NCI-H146 (cell line): Measurements from ENCODE around the gene DCLK2.

Source experiments
- DNase-seq: peaks from one replicate; lab custom pipeline; 2025; lab: John Stamatoyannopoulos, UW

Gene DCLK2

DNA sequence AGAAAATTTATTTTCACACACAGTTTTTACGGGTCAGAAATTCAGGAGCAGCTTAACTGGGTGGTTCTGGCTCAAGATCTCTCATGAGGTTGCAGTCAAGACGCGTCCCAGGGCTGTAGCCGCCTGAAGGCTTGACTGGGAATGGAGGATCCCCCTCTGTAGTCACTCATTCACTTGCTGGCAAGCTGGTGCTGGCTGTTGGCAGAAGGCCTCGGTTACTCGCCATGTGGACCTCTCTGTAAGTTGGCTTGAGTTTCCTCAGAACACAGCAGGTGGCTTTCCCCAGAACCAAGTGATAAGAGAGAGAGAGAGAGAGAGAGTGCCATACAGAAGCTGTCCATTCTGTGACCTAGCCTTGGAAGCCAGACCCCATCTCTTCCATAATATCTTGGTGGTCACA, 132.8 kb downstream of the DCLK2 start:
- DNase-seq: no peak

DNA sequence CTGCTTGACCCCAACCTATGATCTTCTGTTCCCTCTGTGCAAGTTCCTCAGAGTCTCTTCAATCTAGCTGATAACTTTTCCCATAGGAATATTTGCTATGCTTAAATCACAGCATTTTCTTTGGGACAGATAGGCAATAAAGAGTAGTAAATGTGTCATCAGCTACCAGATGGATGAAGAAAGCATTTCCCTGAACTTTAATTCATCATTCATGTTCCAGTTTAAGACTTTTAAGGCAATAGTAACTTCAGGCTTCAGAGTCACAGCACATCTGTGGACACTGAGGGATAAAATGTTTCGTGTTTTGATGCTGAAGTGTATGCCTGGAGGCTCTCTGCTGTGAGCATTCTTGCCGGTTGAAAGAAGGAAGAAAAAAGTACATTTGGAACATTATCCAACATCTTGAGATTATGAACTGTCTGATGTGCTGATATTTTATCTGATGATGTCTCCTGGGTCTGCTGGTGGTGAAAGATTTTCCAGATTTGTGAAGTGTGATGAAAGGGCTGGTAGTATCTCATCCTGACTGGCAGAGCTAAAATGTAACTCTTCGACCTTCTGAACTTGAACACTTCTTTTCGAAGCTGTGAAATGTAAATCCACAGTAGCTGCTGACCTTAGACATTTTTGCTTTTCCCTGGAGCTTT, 133.7 kb downstream of the DCLK2 start:
- DNase-seq: no peak

DNA sequence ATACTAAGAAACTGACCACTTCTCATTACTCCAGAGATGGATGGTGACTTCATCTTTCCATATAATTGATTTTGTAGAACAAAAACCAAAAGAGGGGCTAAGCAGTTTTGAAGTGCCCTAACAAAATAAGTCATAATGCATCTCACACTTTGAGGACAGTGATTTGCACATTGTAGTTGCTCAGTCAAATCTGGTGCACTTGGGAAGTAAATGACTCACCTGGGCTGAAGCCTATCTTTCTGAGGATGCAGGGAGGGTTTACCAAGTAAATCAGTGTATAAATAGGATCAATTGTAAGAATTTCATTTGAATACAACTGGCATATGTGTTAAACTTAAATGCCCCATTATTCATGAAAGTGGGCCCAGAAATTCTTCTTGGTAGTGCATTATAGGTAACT, 134.2 kb downstream of the DCLK2 start:
- no peak for DNase-seq

DNA sequence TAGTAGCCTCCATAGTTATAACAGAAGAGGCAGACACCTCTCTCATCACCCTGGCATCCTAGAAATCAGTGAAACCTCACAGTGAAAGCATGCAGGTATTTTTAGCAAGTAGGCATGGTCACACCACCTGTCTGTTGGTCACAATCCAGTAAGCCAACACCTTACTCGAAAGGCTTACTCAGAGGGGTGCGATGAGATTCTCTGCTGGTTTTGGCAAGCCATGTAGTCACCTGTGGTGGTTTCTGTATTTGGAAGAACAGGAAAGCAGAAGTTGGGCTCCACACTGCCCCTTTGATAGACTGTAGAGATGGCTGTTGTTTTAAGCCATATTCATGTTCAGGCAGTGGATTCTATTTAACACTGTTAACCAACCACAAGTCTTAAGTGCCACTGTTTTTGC, 134.7 kb downstream of the DCLK2 start:
- DNase-seq: no peak

DNA sequence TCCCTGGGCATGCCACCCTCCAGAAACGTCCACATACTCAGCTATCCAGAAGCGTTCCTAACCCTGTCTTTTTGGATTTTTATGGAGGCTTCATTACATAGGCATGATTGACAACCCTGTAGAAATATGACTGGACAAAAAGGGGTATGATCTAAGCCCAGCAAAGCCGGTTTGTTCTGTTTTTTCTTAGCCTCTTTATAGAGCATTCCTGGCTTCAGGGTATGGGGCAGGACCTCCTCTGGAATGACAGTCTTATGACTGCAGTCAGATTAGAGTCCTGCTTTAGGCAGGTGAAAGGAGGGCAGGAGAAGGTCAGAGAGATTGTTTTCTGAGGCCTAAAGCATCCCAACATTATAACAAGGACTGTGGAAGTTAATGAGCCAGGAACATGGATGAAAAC, 137.4 kb downstream of the DCLK2 start:
- no peak for DNase-seq

DNA sequence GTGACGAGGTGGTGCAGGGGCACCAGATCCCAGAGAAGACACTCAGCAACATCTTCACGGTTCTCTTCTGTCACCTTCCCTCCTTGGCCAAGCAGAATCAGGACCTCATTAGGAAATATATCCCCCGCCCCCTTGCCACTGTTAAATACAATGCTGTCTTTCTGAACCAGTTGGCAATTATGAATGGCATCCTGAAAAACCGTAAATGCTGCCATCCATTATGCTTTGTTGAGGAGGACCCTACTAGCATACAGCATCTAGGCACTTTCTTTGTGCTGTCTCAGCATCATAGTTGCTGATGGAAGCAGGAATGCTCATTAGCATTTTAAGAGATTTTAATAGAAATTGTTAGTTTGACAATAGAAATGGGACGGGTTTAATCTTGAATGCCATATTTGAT, 138.5 kb downstream of the DCLK2 start:
- DNase-seq: no peak

DNA sequence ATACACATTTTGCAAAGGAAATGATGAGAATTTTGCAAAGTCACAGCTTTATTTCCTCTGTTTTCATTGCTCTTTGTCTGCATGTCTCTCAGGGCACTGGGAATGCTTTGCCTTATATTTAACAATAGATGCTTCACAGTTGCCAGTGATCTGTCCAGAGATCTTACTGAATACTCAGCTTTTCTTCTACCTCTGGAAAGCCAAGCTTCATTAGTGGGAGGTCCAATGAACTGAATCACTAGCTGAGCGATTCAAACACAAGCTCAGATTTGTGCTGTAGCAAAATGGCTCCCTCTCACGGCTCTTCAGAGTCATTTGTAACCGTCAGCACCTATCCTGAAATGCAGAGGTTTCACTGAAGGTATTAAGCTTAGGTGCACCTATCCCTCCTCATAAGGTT, 138.9 kb downstream of the DCLK2 start:
- DNase-seq: peak; percentile 34

DNA sequence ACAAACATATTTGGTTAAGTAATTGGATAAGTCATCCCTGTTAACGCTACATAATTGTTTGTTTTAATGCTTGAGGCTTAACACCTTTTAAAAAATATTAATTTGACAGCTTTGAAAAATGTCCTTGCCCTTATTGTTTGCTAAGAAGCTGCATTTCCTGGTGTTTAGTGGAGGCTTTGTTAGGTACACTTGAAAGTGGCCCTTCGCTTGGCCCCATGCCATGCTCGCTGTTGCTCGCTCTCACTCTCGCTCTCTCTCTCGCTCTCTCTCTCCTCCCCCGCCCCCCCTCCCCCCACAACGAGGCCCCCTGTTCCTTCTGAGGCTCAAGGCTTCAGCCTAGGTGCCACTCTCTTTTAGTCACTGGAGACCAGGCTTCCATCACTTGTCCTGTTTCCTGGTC, 139.6 kb downstream of the DCLK2 start:
- peak; percentile 35 for DNase-seq

DNA sequence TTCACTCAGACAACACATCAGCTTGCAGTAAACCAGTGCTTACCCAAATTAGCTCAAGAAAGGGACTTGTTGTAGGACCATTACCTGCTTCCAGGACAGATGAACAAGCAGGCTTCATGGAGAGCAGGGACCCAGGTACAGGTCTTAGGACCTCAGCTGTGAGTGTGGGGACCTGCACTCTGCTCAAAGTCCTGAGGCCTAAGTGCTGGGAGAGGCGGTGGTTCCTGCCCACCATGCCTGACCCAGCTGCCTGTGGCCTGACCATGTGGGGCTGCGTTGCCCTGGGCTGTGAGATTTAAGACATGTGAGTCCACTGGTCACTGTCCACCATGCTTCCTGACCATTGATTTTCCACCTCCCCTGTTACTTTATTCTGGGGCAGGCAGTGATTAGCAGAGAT, 140.2 kb downstream of the DCLK2 start:
- DNase-seq: no peak

DNA sequence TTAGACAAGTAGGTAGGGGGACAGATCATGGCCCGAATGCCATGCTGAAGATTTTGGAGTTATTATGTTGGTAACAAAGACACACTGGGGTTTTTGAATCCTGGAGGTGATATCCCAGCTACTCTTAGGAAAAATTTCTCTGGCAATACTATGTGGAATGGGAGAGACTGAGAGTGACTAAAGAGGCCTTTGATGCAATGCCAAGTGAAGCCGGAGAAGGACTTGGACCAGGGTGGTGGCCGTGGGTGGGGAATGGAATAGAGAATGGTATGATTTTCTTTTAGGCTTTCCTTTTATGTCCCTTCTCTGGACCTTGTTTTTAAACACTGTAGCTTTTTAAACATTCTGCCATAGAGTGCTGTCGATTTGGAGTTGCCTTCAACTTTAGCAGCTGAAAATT, 141.6 kb downstream of the DCLK2 start:
- no peak for DNase-seq

DNA sequence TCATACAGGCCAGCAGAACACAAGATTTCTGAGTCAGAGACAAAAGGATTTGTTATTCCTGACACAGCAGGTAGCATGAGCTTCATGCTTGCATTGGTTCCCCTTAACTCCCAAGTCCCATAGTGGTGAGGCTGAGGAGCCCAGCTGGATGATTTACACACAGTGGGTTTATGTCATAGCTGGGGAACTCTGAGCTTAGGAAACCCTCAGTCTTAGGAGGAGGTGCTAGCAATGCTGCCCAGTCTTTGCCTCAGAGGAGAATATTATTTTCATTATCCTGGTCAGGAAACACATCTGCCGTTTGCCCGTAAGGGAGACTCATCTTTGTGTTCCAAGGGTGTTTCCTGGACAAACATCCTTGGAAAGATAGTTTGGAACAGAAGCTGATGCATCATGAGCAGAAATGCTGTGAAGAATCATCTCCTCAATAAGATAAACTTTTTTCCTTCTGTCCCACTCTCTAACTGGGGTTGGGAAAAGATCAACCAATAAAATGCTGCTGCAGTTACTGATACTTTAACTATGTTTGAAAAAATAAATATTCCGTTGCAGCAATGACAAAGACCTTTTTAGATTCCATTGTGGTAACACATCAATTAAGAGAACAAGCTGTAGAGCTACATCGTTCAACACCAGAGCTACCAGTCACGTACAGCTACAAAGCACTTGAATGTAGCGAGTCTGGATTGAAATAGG, 146.8 kb downstream of the DCLK2 start:
- no peak for DNase-seq

DNA sequence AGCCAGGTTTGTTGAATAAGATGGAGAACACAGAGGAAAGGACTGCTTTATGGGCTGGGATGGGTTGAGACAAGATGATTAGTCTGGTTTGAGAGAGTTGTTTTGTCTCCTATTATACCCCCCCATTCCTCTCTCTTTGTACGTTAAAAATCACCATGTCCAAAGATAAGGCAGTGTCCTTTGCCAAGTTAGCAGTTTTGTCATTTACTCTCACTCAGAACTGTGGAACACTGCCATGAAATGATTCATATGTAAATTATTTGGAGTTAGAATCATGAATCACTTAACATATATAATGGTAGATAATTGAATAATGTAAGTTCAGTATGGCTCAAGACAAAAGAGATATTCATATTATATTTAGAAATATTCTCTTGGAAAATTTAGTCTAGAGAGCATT, 151.3 kb downstream of the DCLK2 start:
- no peak for DNase-seq

DNA sequence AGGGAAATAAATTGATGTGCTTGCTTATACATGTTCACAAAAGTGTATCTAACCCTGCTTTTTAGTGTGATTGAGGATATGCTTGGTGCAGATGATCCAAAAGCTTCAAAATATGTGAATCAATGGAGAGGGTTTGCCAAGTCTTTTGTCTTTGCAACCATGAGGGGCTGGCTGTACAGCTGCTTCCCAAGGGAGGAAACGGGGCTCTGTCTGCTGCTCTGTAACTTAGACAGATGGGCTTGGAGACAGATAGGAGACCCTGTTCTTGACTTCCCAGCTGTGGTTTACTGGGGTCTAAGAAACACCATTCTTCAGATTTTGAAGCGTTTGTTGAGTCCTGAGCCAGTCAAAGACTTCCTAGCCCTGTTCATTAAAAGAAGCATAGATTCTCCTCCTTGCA, 152.3 kb downstream of the DCLK2 start:
- DNase-seq: no peak

DNA sequence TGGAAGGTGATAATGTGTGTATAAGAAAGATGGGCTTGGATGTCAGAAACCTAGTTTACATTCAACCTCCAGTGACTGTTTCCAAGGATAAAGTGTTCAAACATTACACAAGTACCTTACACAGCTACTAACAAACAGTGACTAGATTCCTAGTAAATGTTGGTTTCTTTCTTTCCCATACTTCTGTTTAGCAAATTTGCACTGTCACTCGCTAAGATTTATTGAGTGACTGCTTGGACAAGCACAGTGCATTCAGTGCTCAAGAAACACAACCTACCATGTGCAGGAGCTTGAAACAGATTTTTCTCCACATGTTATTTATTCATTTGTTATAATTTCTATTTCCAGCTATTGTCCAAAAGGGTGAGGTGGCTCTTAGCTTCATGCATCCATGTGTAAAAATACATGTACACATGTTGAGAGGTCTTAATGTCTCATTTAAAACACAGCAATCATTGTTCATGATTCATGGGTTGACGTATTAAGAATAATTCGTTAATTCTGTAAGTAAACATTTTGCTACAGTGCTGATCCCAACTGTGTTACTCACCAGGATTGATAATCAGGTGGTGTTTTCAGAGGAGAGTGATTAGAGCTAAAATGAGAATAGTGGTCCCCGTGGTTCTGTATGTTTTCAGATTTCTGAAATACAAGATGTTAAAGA, 153.0 kb downstream of the DCLK2 start:
- DNase-seq: no peak

DNA sequence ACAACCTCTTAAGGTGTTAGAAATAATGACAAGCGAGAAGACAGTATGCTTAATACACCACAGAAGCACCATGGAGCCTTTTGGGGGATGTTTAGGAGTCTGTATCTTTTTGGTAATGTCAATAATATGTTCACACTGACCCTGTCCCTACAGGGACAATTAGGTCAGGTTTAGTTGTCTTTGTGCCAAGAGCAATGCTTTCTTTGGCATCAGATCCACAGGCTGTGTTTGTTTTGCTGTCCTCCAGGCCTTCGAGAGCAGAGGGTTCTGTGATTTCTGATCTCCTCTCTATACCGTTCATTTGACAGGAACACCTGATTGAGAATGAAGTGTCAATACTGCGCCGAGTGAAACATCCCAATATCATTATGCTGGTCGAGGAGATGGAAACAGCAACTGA, 153.8 kb downstream of the DCLK2 start:
- DNase-seq: no peak

DNA sequence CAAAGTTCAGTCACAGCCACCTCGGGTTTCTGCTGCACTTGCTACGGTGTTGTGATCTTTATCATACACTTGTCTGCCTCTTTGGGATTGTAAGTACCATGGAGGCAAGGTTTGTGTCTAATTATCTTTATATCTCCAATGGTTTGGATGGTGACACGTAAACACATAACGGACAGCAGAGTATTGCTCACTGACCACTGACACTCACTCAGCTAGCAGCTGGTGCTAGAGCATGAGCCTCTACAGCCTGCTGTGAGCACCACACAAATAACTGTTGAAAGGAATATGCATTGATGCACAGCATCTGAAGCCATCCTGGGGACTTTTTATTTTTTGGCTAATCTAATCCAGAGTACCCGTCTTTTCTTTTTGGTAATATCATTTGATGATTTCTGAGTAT, 156.0 kb downstream of the DCLK2 start:
- no peak for DNase-seq

DNA sequence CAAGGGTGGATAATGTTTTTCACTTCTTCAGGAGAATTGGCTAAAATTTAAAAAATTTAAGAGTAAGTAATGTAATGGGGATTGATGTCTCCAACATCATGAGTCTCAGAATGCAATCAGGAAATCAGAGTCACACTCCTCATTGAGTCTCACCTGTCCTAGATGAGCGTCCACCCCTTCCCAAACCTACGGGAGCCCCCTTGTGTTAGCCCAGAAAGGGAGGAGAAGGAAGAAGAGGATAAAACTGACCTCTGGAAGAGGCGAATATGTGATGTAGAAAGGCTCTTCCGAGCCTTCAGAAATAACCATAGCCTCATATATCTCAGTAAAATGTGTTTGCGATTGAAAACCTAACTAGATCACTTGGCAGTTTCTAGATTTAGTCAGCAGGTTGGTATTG, 157.1 kb downstream of the DCLK2 start:
- no peak for DNase-seq

DNA sequence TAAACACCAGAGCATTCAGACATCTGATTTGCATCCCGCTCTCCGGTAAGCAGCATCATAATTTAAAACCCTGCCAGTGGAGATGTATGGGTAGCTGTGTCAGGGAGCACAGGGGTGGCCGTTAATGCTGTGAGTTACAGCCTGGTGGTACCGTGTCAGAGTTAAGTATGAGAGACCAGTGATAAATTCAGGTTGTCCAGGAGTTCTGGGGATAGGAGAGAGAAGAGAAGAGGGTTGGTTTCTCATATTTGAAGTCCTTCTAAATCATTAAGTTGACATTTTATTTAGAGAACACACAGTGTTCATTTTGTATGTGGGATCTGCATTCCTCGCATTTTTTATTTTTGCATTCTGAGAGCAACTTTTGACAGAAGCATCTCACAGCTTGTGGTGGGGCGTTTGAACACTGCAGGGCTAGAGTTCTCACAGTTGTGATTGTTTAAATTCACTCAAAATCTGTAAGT, 157.6 kb downstream of the DCLK2 start:
- DNase-seq: no peak

DNA sequence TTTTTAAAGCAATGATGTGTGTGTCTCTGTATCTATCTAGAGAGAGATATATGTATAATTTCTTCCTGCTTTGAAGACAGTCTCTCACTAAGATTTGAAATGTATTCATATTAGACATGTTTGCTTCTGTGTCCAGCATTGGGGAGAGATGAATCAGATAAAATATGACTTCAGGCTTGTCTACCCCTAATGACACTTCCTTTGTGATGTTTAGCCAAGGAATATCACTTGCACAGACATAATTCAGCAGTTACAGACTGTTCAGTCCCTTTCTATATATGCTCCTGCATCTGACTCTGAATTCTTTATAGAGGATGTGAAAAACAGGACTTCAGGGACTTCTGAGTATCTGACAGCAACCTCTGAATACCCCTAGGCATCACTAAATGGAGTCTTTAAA, 158.4 kb downstream of the DCLK2 start:
- no peak for DNase-seq

DNA sequence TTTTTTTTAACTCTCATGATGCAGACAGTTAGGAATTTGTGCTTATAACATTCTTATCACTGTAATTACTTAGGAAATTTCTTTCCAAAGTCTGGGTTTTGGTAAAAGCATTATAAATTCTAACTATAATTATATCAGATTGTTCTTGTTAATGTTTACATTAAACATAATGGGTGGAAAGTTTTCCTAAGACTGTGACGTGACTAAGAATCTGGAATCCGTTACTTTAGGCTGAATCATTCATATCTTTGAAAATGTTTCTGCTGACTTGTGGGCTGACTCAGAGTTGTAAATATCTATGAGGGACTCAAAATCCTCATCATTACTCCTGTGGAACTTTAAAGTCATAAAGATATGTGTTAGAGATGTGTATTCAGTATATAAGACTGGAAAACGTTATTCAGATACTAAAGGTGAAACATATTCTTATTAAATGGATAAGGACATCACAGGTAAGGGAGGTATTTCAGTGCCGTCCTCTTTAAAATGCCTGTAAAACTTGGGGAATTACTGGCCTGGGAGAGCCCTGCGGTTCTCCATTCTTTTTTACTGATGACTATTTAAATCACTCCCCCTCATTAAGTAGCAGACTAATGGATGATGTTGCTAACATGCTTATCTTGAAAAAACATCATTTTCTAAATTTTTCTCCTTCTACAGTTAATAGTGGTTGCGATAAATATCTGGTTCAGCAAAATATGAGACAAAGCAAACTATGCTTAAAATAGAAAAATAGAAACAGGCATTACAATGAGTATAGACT, 159.0 kb downstream of the DCLK2 start:
- no peak for DNase-seq

DNA sequence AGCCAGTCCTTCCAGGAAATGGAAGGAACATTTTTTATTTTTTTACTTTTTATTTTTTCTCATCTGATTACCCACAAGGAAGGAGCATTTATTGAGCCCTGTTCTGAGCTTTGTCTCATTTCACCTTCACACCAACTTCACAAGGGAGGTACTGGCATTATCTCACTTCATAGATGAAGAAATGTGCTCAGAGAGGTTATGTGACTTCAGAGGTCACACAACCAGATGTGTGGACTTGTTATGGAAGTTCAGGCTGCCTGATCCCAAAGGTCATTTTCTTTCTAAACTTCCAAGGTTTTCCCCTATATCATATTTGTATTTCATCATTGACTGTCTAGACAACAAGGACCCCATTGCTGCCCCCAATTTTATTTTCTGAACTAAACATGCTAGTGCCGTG, 160.3 kb downstream of the DCLK2 start:
- no peak for DNase-seq

DNA sequence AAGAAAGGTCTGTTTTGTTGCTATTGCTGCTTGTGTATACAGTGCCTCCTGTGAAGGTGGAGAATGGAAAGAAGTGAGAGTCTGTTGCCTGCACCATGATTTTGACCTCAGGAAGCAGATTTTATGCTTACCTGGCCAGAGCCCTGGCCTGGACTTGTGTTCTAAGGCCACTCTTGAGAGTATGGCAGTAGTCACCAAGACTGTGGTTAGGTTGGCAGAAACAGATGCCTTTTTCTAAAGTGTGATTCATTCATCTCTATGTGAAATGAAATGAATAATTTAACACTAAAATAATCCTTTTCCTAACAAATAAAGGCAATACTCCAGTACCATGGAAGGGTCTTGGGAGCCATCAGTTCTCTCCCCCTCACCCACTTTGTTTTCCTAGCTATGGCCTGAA, 161.8 kb downstream of the DCLK2 start:
- DNase-seq: no peak
